ENCODE measurements around the gene LEKR1.

DNA sequence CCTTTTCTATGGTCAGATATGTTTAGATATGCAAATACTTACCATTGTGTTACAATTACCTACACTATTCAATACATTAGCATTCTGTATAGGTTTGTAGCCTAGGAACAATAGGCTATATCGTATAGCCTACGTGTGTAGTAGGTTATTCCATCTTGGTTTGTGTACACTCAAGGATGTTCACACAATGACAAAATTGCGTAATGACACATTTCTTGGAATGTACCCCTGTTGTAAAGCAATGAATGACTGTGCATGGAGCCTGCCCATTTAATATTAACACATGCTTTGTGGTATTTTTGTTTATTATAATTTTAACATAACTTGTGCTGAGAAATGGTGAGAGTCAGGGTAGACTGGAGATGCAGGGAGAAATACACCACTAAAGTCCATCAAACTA is 154.9 kb downstream of the LEKR1 start:
- TF ChIP-seq, protein P1, sequence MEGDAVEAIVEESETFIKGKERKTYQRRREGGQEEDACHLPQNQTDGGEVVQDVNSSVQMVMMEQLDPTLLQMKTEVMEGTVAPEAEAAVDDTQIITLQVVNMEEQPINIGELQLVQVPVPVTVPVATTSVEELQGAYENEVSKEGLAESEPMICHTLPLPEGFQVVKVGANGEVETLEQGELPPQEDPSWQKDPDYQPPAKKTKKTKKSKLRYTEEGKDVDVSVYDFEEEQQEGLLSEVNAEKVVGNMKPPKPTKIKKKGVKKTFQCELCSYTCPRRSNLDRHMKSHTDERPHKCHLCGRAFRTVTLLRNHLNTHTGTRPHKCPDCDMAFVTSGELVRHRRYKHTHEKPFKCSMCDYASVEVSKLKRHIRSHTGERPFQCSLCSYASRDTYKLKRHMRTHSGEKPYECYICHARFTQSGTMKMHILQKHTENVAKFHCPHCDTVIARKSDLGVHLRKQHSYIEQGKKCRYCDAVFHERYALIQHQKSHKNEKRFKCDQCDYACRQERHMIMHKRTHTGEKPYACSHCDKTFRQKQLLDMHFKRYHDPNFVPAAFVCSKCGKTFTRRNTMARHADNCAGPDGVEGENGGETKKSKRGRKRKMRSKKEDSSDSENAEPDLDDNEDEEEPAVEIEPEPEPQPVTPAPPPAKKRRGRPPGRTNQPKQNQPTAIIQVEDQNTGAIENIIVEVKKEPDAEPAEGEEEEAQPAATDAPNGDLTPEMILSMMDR (IDR thresholded peaks at IDR 0.05; ENCODE audit: poor library complexity, severe bottlenecking): no peak
- TF ChIP-seq, protein P2, sequence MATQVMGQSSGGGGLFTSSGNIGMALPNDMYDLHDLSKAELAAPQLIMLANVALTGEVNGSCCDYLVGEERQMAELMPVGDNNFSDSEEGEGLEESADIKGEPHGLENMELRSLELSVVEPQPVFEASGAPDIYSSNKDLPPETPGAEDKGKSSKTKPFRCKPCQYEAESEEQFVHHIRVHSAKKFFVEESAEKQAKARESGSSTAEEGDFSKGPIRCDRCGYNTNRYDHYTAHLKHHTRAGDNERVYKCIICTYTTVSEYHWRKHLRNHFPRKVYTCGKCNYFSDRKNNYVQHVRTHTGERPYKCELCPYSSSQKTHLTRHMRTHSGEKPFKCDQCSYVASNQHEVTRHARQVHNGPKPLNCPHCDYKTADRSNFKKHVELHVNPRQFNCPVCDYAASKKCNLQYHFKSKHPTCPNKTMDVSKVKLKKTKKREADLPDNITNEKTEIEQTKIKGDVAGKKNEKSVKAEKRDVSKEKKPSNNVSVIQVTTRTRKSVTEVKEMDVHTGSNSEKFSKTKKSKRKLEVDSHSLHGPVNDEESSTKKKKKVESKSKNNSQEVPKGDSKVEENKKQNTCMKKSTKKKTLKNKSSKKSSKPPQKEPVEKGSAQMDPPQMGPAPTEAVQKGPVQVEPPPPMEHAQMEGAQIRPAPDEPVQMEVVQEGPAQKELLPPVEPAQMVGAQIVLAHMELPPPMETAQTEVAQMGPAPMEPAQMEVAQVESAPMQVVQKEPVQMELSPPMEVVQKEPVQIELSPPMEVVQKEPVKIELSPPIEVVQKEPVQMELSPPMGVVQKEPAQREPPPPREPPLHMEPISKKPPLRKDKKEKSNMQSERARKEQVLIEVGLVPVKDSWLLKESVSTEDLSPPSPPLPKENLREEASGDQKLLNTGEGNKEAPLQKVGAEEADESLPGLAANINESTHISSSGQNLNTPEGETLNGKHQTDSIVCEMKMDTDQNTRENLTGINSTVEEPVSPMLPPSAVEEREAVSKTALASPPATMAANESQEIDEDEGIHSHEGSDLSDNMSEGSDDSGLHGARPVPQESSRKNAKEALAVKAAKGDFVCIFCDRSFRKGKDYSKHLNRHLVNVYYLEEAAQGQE (IDR thresholded peaks at IDR 0.05; ENCODE audit: borderline replicate concordance): no peak
- TF ChIP-seq MXI1 (conservative IDR thresholded peaks at IDR 0.05; ENCODE audit: poor library complexity, severe bottlenecking): no peak
- TF ChIP-seq EZH2 (IDR thresholded peaks at IDR 0.05; ENCODE audit: borderline replicate concordance, insufficient read depth, low read length, poor library complexity, severe bottlenecking): no peak
- TF ChIP-seq EP300 (conservative IDR thresholded peaks at IDR 0.05; ENCODE audit: poor library complexity, severe bottlenecking): no peak
- TF ChIP-seq SMC3 (conservative IDR thresholded peaks at IDR 0.05; ENCODE audit: poor library complexity): no peak
- TF ChIP-seq POLR2AphosphoS5 (IDR thresholded peaks at IDR 0.05): no peak
- no peak for TF ChIP-seq RAD21 (conservative IDR thresholded peaks at IDR 0.05)

Data from neural cell (in vitro differentiated cells).